HepG2 (cell line): Measurements from ENCODE around the gene SLC25A11. TPM values are rescaled to one million over a fixed set of nuclear protein-coding genes. Genes with fewer than 3 reads are reported as not detected.

Source experiments
- AHDC1 ChIP-seq: sonication (generic); formaldehyde crosslinking; IDR thresholded peaks from 2 replicates; pipeline ENCODE4 v1.5.1; 2020; ENCODE audit warnings: mild to moderate bottlenecking, missing genetic modification reagents, borderline replicate concordance
- AHR ChIP-seq: IDR thresholded peaks from 2 replicates; pipeline ENCODE4 v1.6.1; 2018; ENCODE audit warnings: missing genetic modification reagents, missing compliant biosample characterization
- HDAC6 ChIP-seq: fragments of 200-600 bp; sonication (generic); IDR thresholded peaks from 2 replicates; pipeline ENCODE4 v1.7.0; 2017; ENCODE audit warnings: mild to moderate bottlenecking, antibody characterized with exemption, low read length, low read depth
- ISL2 ChIP-seq: sonication (generic); formaldehyde crosslinking; IDR thresholded peaks from 2 replicates; pipeline ENCODE4 v1.5.0; 2020; ENCODE audit warnings: missing genetic modification reagents
- JARID2 ChIP-seq: sonication (generic); formaldehyde crosslinking; IDR thresholded peaks from 2 replicates; pipeline ENCODE4 v1.8.1; 2023; ENCODE audit warnings: missing genetic modification reagents, inconsistent platforms; ENCODE audit not compliant: insufficient replicate concordance
- JUNB ChIP-seq: sonication (generic); formaldehyde crosslinking; IDR thresholded peaks from 2 replicates; pipeline ENCODE4 v1.8.0; 2022; ENCODE audit warnings: missing genetic modification reagents, mild to moderate bottlenecking, borderline replicate concordance
- NCOA5 ChIP-seq: sonication (generic); formaldehyde crosslinking; IDR thresholded peaks from 2 replicates; pipeline ENCODE4 v1.4.0; 2020; ENCODE audit warnings: missing genetic modification reagents
- NFE2 ChIP-seq: sonication (generic); formaldehyde crosslinking; IDR thresholded peaks from 2 replicates; pipeline ENCODE4 v1.4.0; 2020; ENCODE audit warnings: missing genetic modification reagents
- NR2C2 ChIP-seq: sonication (generic); formaldehyde crosslinking; IDR thresholded peaks from 2 replicates; pipeline ENCODE4 v1.4.0; 2020; ENCODE audit warnings: missing genetic modification reagents, mild to moderate bottlenecking, moderate library complexity, borderline replicate concordance
- NR2F6 ChIP-seq, 2 experiments: IDR thresholded peaks; 2 replicates each; pipeline ENCODE4 v1.6.1; 2016; ENCODE audit warnings: antibody characterized with exemption in 1 of 2, mild to moderate bottlenecking in 1 of 2
- PBX3 ChIP-seq: sonication (generic); formaldehyde crosslinking; IDR thresholded peaks from 2 replicates; pipeline ENCODE4 v1.8.1; 2023; ENCODE audit warnings: missing genetic modification reagents, inconsistent platforms, borderline replicate concordance
- RARA ChIP-seq: IDR thresholded peaks from 2 replicates; pipeline ENCODE4 v1.6.1; 2016; ENCODE audit warnings: missing genetic modification reagents, missing compliant biosample characterization
- STAG1 ChIP-seq: sonication (generic); formaldehyde crosslinking; IDR thresholded peaks from 2 replicates; pipeline ENCODE4 v1.4.0; 2020; ENCODE audit warnings: missing genetic modification reagents
- ZBTB14 ChIP-seq: sonication (generic); formaldehyde crosslinking; IDR thresholded peaks from 2 replicates; pipeline ENCODE4 v1.4.0; 2020; ENCODE audit warnings: missing genetic modification reagents
- ZFAT ChIP-seq: sonication (generic); formaldehyde crosslinking; conservative IDR thresholded peaks from 2 replicates; pipeline ENCODE4 v1.8.1; 2023; ENCODE audit warnings: missing genetic modification reagents, inconsistent platforms
- ZFP36L1 ChIP-seq: sonication (generic); formaldehyde crosslinking; IDR thresholded peaks from 2 replicates; pipeline ENCODE4 v1.8.0; 2022; ENCODE audit warnings: mild to moderate bottlenecking, missing genetic modification reagents, moderate library complexity
- ZNF205 ChIP-seq: IDR thresholded peaks from 2 replicates; pipeline ENCODE4 v1.6.1; 2018; ENCODE audit warnings: missing biosample characterization, missing genetic modification reagents
- ZNF501 ChIP-seq: sonication (generic); formaldehyde crosslinking; IDR thresholded peaks from 2 replicates; pipeline ENCODE4 v1.5.1; 2020; ENCODE audit warnings: mild to moderate bottlenecking, moderate library complexity, missing genetic modification reagents
- ZNF530 ChIP-seq: sonication (generic); formaldehyde crosslinking; IDR thresholded peaks from 2 replicates; pipeline ENCODE4 v1.5.0; 2020; ENCODE audit warnings: low read depth, mild to moderate bottlenecking, missing genetic modification reagents
- ZNF777 ChIP-seq: sonication (generic); formaldehyde crosslinking; IDR thresholded peaks from 2 replicates; pipeline ENCODE4 v1.4.0; 2020; ENCODE audit warnings: missing genetic modification reagents
- polyA plus RNA-seq, 8 experiments: library from polyadenylated mRNA; depleted of rRNA in 3 of 8; stranded (reverse) in 7 of 8; unstranded in 1 of 8; fragments of >200 nt; fragmentation: Illumina TruSeq in 4 of 8; extraction: Trizol in 4 of 8; gene quantifications; 2 replicates each; pipeline versions ENCODE4 v1.2.1 to v1.2.3, GENCODE V29; 2011 to 2016; ENCODE audit warnings: low read depth in 4 of 8, missing spikeins in 1 of 8, mixed read lengths in 1 of 8; ENCODE audit not compliant: insufficient read depth in 1 of 8
- total RNA-seq, 5 experiments: library from RNA; depleted of rRNA; stranded (reverse); fragments of >200 nt; fragmentation: Illumina TruSeq; extraction: Trizol; gene quantifications; 2 replicates each; pipeline ENCODE4 v1.2.3, GENCODE V29; 2016; ENCODE audit warnings: low read depth in 1 of 5

The SLC25A11 gene
- total and polyA plus RNA-seq, 2 of the 13 experiments (the other 11 are each of a cell fraction or from before 2014, with no cell fraction given): 35.4 to 47.2 TPM

GRCh38 chr17:4969551-4970173 is 29.8 kb upstream of the SLC25A11 start (continued):
- TF ChIP-seq AHDC1 (CRISPR knock-in tag) (no peak), ZFP36L1 (CRISPR knock-in tag) (no peak; the same call in 1 of the 2 replicates), ZNF501 (CRISPR knock-in tag) (0 out of 2 replicates have a peak, but pooled peaks have one; percentile 3), RARA (CRISPR knock-in tag) (peak; percentile 66), NCOA5 (CRISPR knock-in tag) (no peak), ZBTB14 (CRISPR knock-in tag) (no peak), ISL2 (CRISPR knock-in tag) (peak; percentile 48; the same call in 1 of the 2 replicates), ZNF777 (CRISPR knock-in tag) (peak; percentile 40; the same call in 1 of the 2 replicates), JARID2 (CRISPR knock-in tag) (no peak), STAG1 (CRISPR knock-in tag) (peak; percentile 32), ZNF205 (CRISPR knock-in tag) (no peak), ZNF530 (CRISPR knock-in tag) (no peak), ZFAT (no peak), PBX3 (no peak), AHR (CRISPR knock-in tag) (no peak), HDAC6 (no peak), JUNB (CRISPR knock-in tag) (no peak), NR2F6 (IDR thresholded peaks at IDR 0.05) (no peak), NR2F6 (CRISPR knock-in tag; IDR thresholded peaks at IDR 0.05) (peak; percentile 30; the same call in 1 of the 2 replicates), NR2C2 (CRISPR knock-in tag) (no peak), NFE2 (CRISPR knock-in tag) (no peak)
